ENCODE results near the gene DMRT2. TPM values are rescaled to one million over a fixed set of nuclear protein-coding genes. Genes with fewer than 3 reads are reported as not detected.

Gene DMRT2
- total and polyA plus RNA-seq, 2 experiments from 2014 or later: not detected

DNA sequence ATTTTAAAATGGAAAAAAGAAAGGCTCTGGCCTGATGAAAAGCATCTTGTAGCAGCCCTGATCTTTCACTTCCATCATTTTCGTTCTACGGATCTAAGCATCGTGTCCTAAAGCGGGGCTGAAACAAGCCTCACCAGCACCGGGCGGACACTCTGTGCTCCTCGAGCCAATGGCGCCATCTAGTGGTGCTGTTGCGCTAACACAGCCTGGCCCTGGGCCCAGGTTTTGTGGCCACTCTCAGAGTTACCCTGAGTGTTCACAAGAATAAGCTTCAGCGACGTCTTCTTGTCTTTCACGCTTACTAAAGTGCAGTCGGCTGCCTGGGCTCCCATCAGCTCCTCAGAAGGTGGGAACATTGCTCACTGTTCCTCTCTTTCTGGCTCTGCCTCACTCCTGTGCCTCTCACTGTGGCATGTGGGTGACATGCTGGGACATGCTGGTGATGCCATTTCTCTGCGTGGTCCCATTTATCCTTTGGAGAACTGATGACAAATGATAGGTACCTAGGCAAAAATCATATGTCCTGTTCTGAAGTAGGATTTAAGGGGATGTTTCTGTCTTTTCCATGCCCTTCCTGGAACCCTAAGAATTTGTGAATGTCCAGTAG lies 41.0 kb upstream of the DMRT2 start:
- DNase-seq (ENCODE audit: low spot score): peak; percentile 87
- Histone ChIP-seq H3K9me3 (ENCODE audit: low read depth) (no peaks in the 10 kb centered on the region), H3K4me2 (no peak overlapping the region)

DNA sequence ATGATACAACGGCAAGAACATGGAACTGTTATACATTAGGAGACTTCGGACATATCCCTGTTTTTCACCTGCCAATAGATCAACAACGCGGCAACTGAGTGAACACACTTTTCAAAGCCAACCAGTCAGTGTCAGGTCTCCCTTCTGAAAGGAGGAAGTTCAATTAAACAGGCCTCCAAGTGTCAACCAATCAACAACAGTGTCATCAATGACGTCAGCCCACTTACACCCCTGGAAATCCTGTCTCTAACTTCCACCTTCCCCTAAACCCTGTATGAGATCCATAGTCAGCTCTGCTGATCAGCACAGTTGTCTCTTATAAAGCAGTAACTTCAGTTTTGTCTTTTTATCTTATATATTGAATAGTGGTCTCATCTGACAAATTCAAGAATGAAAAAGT lies 37.1 kb upstream of the DMRT2 start:
- Histone ChIP-seq H3K79me2 (no peaks in the 10 kb centered on the region), H3K4me3 (no peak overlapping the region), H4K20me1 (ENCODE audit: insufficient read depth, poor library complexity, severe bottlenecking) (no peaks in the 10 kb centered on the region), H3K4me1 (ENCODE audit: insufficient read depth) (no peaks in the 10 kb centered on the region), H3K9me2 (replicated peaks; ENCODE audit: insufficient read depth) (no peaks in the 10 kb centered on the region), H3K27ac (no peak overlapping the region), H3K27me3 (peaks cover 11% of the 10 kb centered on the region), H3K36me3 (replicated peaks; ENCODE audit: insufficient read depth, low read depth) (no peaks in the 10 kb centered on the region), H3K4me2 (no peak overlapping the region), H2AFZ (no peak overlapping the region), H3K9me3 (ENCODE audit: low read depth) (no peaks in the 10 kb centered on the region)
- 75% methylated on average over 5 of the region's 5 CpGs for WGBS (ENCODE audit: low lambda C conversion rate, missing lambda C conversion rate)
- TF ChIP-seq EZH2phosphoT487 (IDR thresholded peaks at IDR 0.05; ENCODE audit: low read depth, severe bottlenecking, unreplicated experiment): no peak
- TF ChIP-seq, protein P1, sequence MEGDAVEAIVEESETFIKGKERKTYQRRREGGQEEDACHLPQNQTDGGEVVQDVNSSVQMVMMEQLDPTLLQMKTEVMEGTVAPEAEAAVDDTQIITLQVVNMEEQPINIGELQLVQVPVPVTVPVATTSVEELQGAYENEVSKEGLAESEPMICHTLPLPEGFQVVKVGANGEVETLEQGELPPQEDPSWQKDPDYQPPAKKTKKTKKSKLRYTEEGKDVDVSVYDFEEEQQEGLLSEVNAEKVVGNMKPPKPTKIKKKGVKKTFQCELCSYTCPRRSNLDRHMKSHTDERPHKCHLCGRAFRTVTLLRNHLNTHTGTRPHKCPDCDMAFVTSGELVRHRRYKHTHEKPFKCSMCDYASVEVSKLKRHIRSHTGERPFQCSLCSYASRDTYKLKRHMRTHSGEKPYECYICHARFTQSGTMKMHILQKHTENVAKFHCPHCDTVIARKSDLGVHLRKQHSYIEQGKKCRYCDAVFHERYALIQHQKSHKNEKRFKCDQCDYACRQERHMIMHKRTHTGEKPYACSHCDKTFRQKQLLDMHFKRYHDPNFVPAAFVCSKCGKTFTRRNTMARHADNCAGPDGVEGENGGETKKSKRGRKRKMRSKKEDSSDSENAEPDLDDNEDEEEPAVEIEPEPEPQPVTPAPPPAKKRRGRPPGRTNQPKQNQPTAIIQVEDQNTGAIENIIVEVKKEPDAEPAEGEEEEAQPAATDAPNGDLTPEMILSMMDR (IDR thresholded peaks at IDR 0.05; ENCODE audit: poor library complexity): no peak
- TF ChIP-seq EZH2 (IDR thresholded peaks at IDR 0.05; ENCODE audit: borderline replicate concordance): no peak
- DNase-seq (ENCODE audit: low spot score): no peak

More for the DNA sequence above, 41.0 kb upstream of the DMRT2 start:
- Histone ChIP-seq H4K20me1 (ENCODE audit: insufficient read depth, poor library complexity, severe bottlenecking) (no peaks in the 10 kb centered on the region), H3K9me2 (replicated peaks; ENCODE audit: insufficient read depth) (no peaks in the 10 kb centered on the region), H3K36me3 (replicated peaks; ENCODE audit: insufficient read depth, low read depth) (no peaks in the 10 kb centered on the region), H3K27me3 (peaks cover 9% of the 10 kb centered on the region), H3K4me3 (no peak overlapping the region), H3K4me1 (ENCODE audit: insufficient read depth) (no peaks in the 10 kb centered on the region), H2AFZ (no peak overlapping the region), H3K27ac (no peak overlapping the region), H3K79me2 (no peaks in the 10 kb centered on the region)
- TF ChIP-seq EZH2phosphoT487 (IDR thresholded peaks at IDR 0.05; ENCODE audit: low read depth, severe bottlenecking, unreplicated experiment) (no peak), EZH2 (IDR thresholded peaks at IDR 0.05; ENCODE audit: borderline replicate concordance) (no peak)
- TF ChIP-seq, protein P1 (IDR thresholded peaks at IDR 0.05; ENCODE audit: poor library complexity): peak; percentile 94
- 12% methylated on average over 14 of the region's 14 CpGs for WGBS (ENCODE audit: low lambda C conversion rate, missing lambda C conversion rate)

DNA sequence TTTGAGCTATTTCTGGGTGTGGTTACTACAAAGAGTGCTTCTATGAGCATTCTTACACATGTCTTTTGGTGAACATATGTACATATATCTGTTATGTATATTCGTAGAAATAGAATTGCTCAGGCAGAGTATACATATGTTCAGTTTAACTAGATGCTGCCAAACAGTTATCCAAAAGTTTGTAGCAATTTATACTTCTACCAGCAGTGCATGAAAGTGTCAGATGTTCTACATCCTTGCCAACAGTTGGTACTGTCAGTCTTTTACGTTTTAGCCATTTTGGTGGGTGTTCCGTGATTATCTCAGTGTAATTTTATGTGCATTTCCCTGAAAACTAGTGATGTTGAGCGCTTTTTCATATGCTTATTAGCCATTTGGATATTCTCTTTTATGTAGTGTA lies 35.9 kb upstream of the DMRT2 start:
- no peaks in the 10 kb centered on the region for H3K9me2 ChIP-seq (replicated peaks; ENCODE audit: insufficient read depth)
- WGBS (ENCODE audit: low lambda C conversion rate, missing lambda C conversion rate): 57% methylated on average over 4 of the region's 4 CpGs
- TF ChIP-seq EZH2 (IDR thresholded peaks at IDR 0.05; ENCODE audit: borderline replicate concordance): no peak
- no peak for TF ChIP-seq EZH2phosphoT487 (IDR thresholded peaks at IDR 0.05; ENCODE audit: low read depth, severe bottlenecking, unreplicated experiment)
- TF ChIP-seq, protein P1 (IDR thresholded peaks at IDR 0.05; ENCODE audit: poor library complexity): no peak

More for the DNA sequence above, 35.9 kb upstream of the DMRT2 start:
- DNase-seq (ENCODE audit: low spot score): no peak
- Histone ChIP-seq H3K36me3 (replicated peaks; ENCODE audit: insufficient read depth, low read depth) (no peaks in the 10 kb centered on the region), H4K20me1 (ENCODE audit: insufficient read depth, poor library complexity, severe bottlenecking) (no peaks in the 10 kb centered on the region), H3K27ac (no peak overlapping the region), H3K27me3 (peaks cover 11% of the 10 kb centered on the region), H3K4me3 (no peak overlapping the region), H2AFZ (no peak overlapping the region), H3K4me2 (no peak overlapping the region), H3K79me2 (no peaks in the 10 kb centered on the region), H3K4me1 (ENCODE audit: insufficient read depth) (no peaks in the 10 kb centered on the region), H3K9me3 (ENCODE audit: low read depth) (no peaks in the 10 kb centered on the region)
